ENCODE data around the gene MRPL28.

- TF ChIP-seq CTCF (IDR thresholded peaks at IDR 0.05; ENCODE audit: low read depth, low read length, missing input control) (no peak), SP1 (IDR thresholded peaks at IDR 0.05) (no peak)
Observed at GRCh38 chr16:379961-380761, 9.8 kb upstream of the MRPL28 start.

Measured in liver (tissue), 3 donors.